H1 (cell line): ENCODE data around the gene ABHD8. TPM values are rescaled to one million over a fixed set of nuclear protein-coding genes. Genes with fewer than 3 reads are reported as not detected.

Experiments
- KDM1A ChIP-seq: fragments of 200-600, 300-600 bp; sonication (generic); IDR thresholded peaks from 2 replicates; pipeline ENCODE4 v1.7.1; 2016; ENCODE audit warnings: mild to moderate bottlenecking, low read length, borderline replicate concordance
- polyA plus RNA-seq, 7 experiments: library from polyadenylated mRNA; depleted of rRNA in 3 of 7; stranded (reverse) in 5 of 7; unstranded in 2 of 7; fragments of >200 nt in 5 of 7; fragments of 200-250 nt in 2 of 7; gene quantifications; 1 replicate in 5 of 7; 2 replicates in 1 of 7; 4 replicates in 1 of 7; pipeline versions ENCODE4 v1.2.1 to v1.2.3, GENCODE V29; 2011 to 2013; ENCODE audit warnings: missing spikeins in 2 of 7, mixed read lengths in 2 of 7
- total RNA-seq: library from RNA; stranded (reverse); fragmentation: NEBNext Ultra II Directional; extraction: Animal tissue kit (Norgen Biotek cat#: 25700); gene quantifications from 2 replicates; pipeline ENCODE4 v1.2.1, GENCODE V29; 2021

ABHD8 gene
- total and polyA plus RNA-seq, 2 of the 8 experiments (the other 6 are each of a cell fraction or from before 2014, with no cell fraction given), result 11.3 to 18.7 TPM

GRCh38 chr19:17335575-17335974 lies 32.4 kb upstream of the ABHD8 start (continued):
- no peak for TF ChIP-seq KDM1A
